Testis (tissue), 2 donors: ENCODE results near the gene PRMT7.

Experiments used
- CTCF ChIP-seq, 3 experiments: fragments of 450-650 bp in 2 of 3; fragments of 200-600 bp in 1 of 3; sonication (generic) in 1 of 3; IDR thresholded peaks; one replicate each; pipeline ENCODE4 v1.5.1; 2016 to 2019; ENCODE audit warnings: antibody characterized with exemption in 3 of 3, mild to moderate bottlenecking in 2 of 3, moderate library complexity in 1 of 3
- POLR2A ChIP-seq: fragments of 450-650 bp; IDR thresholded peaks from one replicate; pipeline ENCODE4 v1.6.1; 2017; ENCODE audit warnings: antibody characterized with exemption, mild to moderate bottlenecking, moderate library complexity

GRCh38 chr16:68309799-68310198, 1.0 kb upstream of the PRMT7 start:
- TF ChIP-seq POLR2A (no peak), CTCF (IDR thresholded peaks at IDR 0.05) (no peak)
